Measurements from ENCODE around the gene SPATA32. TPM values are rescaled to one million over a fixed set of nuclear protein-coding genes. Genes with fewer than 3 reads are reported as not detected.

Gene SPATA32
- total RNA-seq, 1 experiment from 2014 or later, result 0.85 TPM

DNA sequence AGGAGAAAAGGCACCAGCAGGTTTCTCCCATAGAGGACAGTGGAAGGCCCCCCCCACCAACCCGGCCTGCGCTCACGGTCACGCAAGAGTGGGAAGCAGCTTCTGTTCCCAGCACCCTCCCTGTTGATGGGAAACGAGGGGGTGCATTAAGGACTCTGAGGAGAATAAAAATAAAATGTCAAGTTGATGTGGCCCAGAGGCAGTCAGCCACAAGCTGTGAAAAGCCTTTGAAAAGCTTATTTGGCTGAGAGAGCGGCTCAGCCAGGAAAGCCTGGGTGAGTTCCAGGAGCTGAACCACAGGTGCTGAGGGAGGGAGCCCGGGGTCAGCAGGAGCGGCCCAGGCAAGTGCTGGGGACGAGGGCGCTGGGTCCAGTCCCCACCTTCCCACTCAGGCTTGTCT is 26.9 kb upstream of the SPATA32 start:
- CTCF ChIA-PET, result interaction anchor here (1.7 kb wide), 1 partner anchor 96 kb away, joined by 4 read pairs; no protein-coding TSS in a partner anchor
- no peak overlapping the region for H3K27ac Mint-ChIP-seq (ENCODE audit: unreplicated experiment)
- intact Hi-C loops (cut with micrococcal nuclease; ENCODE audit: unreplicated experiment), result no loop called here
- peaks cover 33% of the 10 kb centered on the region for H3K4me1 Mint-ChIP-seq (ENCODE audit: low read depth, unreplicated experiment)
- no peak for TF ChIP-seq CTCF (IDR thresholded peaks at IDR 0.05; ENCODE audit: unreplicated experiment)
- DNase-seq, result no peak
- H3K27me3 Mint-ChIP-seq (ENCODE audit: unreplicated experiment), result no peaks in the 10 kb centered on the region
- no peak overlapping the region for H3K4me3 Mint-ChIP-seq (ENCODE audit: low read depth, unreplicated experiment)
- H3K36me3 Mint-ChIP-seq (ENCODE audit: insufficient read depth, unreplicated experiment), result peaks cover 72% of the 10 kb centered on the region
- no peaks in the 10 kb centered on the region for H3K9me3 Mint-ChIP-seq (ENCODE audit: low read depth, unreplicated experiment)
- BruUV-seq (replicated peaks), result no TSS peak

DNA sequence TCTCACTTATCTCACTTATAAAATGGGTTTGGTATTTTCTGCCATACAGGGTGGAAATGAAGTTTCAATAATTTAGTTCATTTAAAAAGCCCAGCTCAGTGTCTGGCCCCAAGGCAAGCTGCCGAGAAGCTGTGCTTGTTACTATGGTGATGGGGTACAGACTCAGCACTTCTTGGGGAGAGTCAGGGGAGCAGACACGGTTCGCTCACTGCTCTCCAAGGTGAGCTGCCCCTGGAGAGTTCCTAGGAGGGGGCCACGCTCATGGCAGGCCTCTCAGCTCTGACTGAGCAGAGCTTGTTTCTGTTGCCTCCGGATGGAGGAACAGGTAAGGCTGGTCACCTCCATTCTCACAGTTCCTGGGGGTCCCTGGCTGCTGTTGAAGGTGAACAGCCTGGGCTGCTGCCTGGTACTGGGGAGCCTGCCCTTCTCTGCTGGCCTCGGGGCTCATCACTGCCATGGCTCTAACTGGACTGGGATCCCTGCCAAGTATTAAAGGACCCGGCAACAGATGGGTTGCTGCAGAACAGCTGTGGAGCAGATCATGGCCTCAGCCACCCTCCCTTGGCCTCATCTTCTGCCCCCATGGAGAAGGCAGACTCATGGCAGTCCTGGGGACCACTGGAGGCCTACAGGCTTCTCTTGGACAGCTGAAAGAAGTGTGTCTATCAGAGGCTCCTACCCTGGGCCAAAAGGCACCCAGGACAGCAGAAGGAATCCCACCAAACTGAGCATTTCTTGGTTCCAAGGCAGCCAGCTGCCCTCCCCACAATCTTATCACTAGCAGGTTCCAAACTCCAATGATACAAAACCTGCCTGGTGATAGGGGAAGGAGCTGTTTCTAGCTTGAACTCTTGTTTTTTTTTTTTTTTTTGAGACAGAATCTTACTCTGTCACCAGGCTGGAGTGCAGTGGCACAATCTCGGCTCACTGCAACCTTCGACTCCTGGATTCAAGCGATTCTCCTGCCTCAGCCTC is 25.9 kb upstream of the SPATA32 start:
- CTCF ChIA-PET, result interaction anchor here (0.5 to 1.7 kb wide), 4 partner anchors 9 to 748 kb away, joined by 3 to 6 read pairs (median 4); no protein-coding TSS in a partner anchor
- H3K9me3 Mint-ChIP-seq (ENCODE audit: low read depth, unreplicated experiment), result no peaks in the 10 kb centered on the region

DNA sequence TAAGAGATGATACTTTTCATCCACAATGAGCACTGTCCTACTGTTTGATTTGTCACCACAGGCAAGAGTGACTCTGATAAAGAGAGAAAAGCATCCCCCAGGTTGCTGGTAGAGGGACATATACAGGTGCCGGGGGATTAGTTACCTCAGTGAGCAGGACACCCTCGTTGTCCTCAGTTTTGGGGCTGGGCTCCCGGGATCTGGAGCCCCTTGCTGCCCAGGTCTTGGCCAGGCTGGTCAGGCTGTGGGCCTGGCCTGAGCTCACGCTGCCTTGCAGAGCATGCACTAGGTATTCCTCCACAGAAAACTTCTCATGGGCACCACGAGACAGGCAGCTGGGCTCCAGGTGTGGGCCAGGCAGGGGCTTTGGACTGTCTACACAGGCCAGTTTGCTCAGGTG is 24.4 kb upstream of the SPATA32 start:
- Mint-ChIP-seq H3K36me3 (ENCODE audit: insufficient read depth, unreplicated experiment) (peaks cover 83% of the 10 kb centered on the region), H3K9me3 (ENCODE audit: low read depth, unreplicated experiment) (no peaks in the 10 kb centered on the region), H3K27ac (ENCODE audit: unreplicated experiment) (no peak overlapping the region), H3K4me3 (ENCODE audit: low read depth, unreplicated experiment) (no peak overlapping the region), H3K27me3 (ENCODE audit: unreplicated experiment) (no peaks in the 10 kb centered on the region), H3K4me1 (ENCODE audit: low read depth, unreplicated experiment) (peaks cover 18% of the 10 kb centered on the region)
- intact Hi-C loops (cut with micrococcal nuclease; ENCODE audit: unreplicated experiment), result no loop called here
- CTCF ChIA-PET, result interaction anchor here (1.9 kb wide), 1 partner anchor 99 kb away, joined by 5 read pairs; no protein-coding TSS in a partner anchor
- no peak for TF ChIP-seq CTCF (IDR thresholded peaks at IDR 0.05; ENCODE audit: unreplicated experiment)
- DNase-seq, result no peak
- no TSS peak for BruUV-seq (replicated peaks)

More for the DNA sequence above, 25.9 kb upstream of the SPATA32 start:
- DNase-seq, result no peak
- BruUV-seq (replicated peaks), result no TSS peak
- no peak for TF ChIP-seq CTCF (IDR thresholded peaks at IDR 0.05; ENCODE audit: unreplicated experiment)
- Mint-ChIP-seq H3K4me1 (ENCODE audit: low read depth, unreplicated experiment) (peaks cover 23% of the 10 kb centered on the region), H3K27me3 (ENCODE audit: unreplicated experiment) (no peaks in the 10 kb centered on the region), H3K36me3 (ENCODE audit: insufficient read depth, unreplicated experiment) (peaks cover 72% of the 10 kb centered on the region), H3K4me3 (ENCODE audit: low read depth, unreplicated experiment) (no peak overlapping the region), H3K27ac (ENCODE audit: unreplicated experiment) (no peak overlapping the region)
- intact Hi-C loops (cut with micrococcal nuclease; ENCODE audit: unreplicated experiment), result no loop called here

GRCh38 chr17:45284176-45285140 is 22.6 kb upstream of the SPATA32 start:
- Mint-ChIP-seq H3K36me3 (ENCODE audit: insufficient read depth, unreplicated experiment) (peaks cover 85% of the 10 kb centered on the region), H3K9me3 (ENCODE audit: low read depth, unreplicated experiment) (no peaks in the 10 kb centered on the region), H3K27me3 (ENCODE audit: unreplicated experiment) (no peaks in the 10 kb centered on the region), H3K4me3 (ENCODE audit: low read depth, unreplicated experiment) (no peak overlapping the region), H3K4me1 (ENCODE audit: low read depth, unreplicated experiment) (no peaks in the 10 kb centered on the region), H3K27ac (ENCODE audit: unreplicated experiment) (no peak overlapping the region)
- peak; percentile 41 for TF ChIP-seq CTCF (IDR thresholded peaks at IDR 0.05; ENCODE audit: unreplicated experiment)
- BruUV-seq (replicated peaks), result no TSS peak
- peak; percentile 56 for DNase-seq
- intact Hi-C loops (cut with micrococcal nuclease; ENCODE audit: unreplicated experiment), result no loop called here
- CTCF ChIA-PET, result interaction anchor here (0.7 to 2.0 kb wide), 5 partner anchors 7 to 101 kb away, joined by 4 to 10 read pairs (median 5); no protein-coding TSS in a partner anchor

All from Calu3 (cell line).